DOHH2 (cell line): Measurements from ENCODE around the gene ZFHX3.

Source experiments
- CTCF ChIP-seq: fragments of 200-600 bp; sonication (generic); IDR thresholded peaks from one replicate; pipeline ENCODE4 v1.5.1; 2014; ENCODE audit warnings: antibody characterized with exemption, mild to moderate bottlenecking, low read depth, low read length; ENCODE audit not compliant: poor library complexity, severe bottlenecking
- EZH2phosphoT487 ChIP-seq: fragments of 200-600 bp; sonication (generic); IDR thresholded peaks from 2 replicates; pipeline ENCODE4 v1.6.1; 2017; ENCODE audit warnings: borderline replicate concordance, mild to moderate bottlenecking, antibody characterized with exemption, low read length, moderate library complexity, mixed read lengths

- TF ChIP-seq CTCF (no peak), EZH2phosphoT487 (no peak)
These were observed 307.6 kb downstream of the ZFHX3 start for GRCh38 chr16:72740347-72740746.
